Measurements from ENCODE around the gene MUC2. TPM values are rescaled to one million over a fixed set of nuclear protein-coding genes. Genes with fewer than 3 reads are reported as not detected.

MUC2 gene
- total and polyA plus RNA-seq, 2 donors (not counting 1 experiment from before 2014, with no cell fraction given) = not detected

- no peaks in the 10 kb centered on the region for H3K9me3 ChIP-seq (ENCODE audit: control extremely low read depth in 1 of 3, control insufficient read depth in 2 of 3, insufficient read depth in 1 of 3, low read length in 2 of 3)
- Mint-ChIP-seq H3K4me3 (no peak overlapping the region), H3K27me3 (peaks cover 3% of the 10 kb centered on the region), H3K9me3 (ENCODE audit: insufficient read depth) (no peaks in the 10 kb centered on the region), H3K4me1 (no peaks in the 10 kb centered on the region), H3K27ac (no peak overlapping the region)
- H3K4me2 ChIP-seq (replicated peaks; ENCODE audit: low read depth, low read length, poor library complexity, severe bottlenecking) = no peak overlapping the region
- TF ChIP-seq CTCF (IDR thresholded peaks at IDR 0.05) (no peak), EZH2 (IDR thresholded peaks at IDR 0.05; ENCODE audit: borderline replicate concordance, insufficient read depth, low read depth, low read length, poor library complexity, severe bottlenecking) (no peak)
- WGBS (ENCODE audit: insufficient coverage) = 80% methylated on average over 7 of the region's 9 CpGs
- H3K36me3 ChIP-seq (replicated peaks in 1 of 2; ENCODE audit: control extremely low read depth in 1 of 2, control insufficient read depth in 1 of 2, extremely low read depth in 1 of 2, insufficient read depth in 2 of 2, low read length in 1 of 2) = no peaks in the 10 kb centered on the region
- intact Hi-C loops (cut with micrococcal nuclease) = no loop called here
- H4K20me1 ChIP-seq (ENCODE audit: control insufficient read depth, insufficient read depth, low read length, poor library complexity, severe bottlenecking) = no peaks in the 10 kb centered on the region
- DNase-seq (no peak), ATAC-seq (ENCODE audit: low read depth) (no peak)
- H3K27me3 ChIP-seq (replicated peaks in 1 of 4; ENCODE audit: control extremely low read depth in 1 of 4, control insufficient read depth in 3 of 4, insufficient read depth in 4 of 4, low read length in 3 of 4) = no peaks in the 10 kb centered on the region
- ChIA-PET POLR2A (no interaction called here), CTCF (no interaction called here)
- no peak overlapping the region for H2AFZ ChIP-seq (ENCODE audit: insufficient read depth, low read depth, low read length, poor library complexity, severe bottlenecking)
- H3K27ac ChIP-seq (ENCODE audit: low read length in 2 of 2) = no peak overlapping the region
- no peaks in the 10 kb centered on the region for H3K79me2 ChIP-seq (ENCODE audit: control insufficient read depth, insufficient read depth, low read length)
- no peak overlapping the region for H3K9ac ChIP-seq (ENCODE audit: low read length)
- no peak overlapping the region for H3K4me3 ChIP-seq (ENCODE audit: control extremely low read depth in 1 of 5, extremely low read depth in 1 of 5, insufficient read depth in 1 of 5, low read depth in 2 of 5, low read length in 4 of 5)
- no peaks in the 10 kb centered on the region for H3K4me1 ChIP-seq (ENCODE audit: control insufficient read depth in 2 of 2, insufficient read depth in 2 of 2, low read length in 2 of 2)
Observed at GRCh38 chr11:1041471-1041870, 33.2 kb upstream of the MUC2 start.

- 88% methylated on average over 15 of the region's 18 CpGs for WGBS (ENCODE audit: insufficient coverage)
- Histone ChIP-seq H3K36me3 (replicated peaks in 1 of 2; ENCODE audit: control extremely low read depth in 1 of 2, control insufficient read depth in 1 of 2, extremely low read depth in 1 of 2, insufficient read depth in 2 of 2, low read length in 1 of 2) (no peaks in the 10 kb centered on the region), H3K79me2 (ENCODE audit: control insufficient read depth, insufficient read depth, low read length) (no peaks in the 10 kb centered on the region), H3K27ac (ENCODE audit: low read length in 2 of 2) (no peak overlapping the region), H3K9ac (ENCODE audit: low read length) (no peak overlapping the region), H3K4me1 (ENCODE audit: control insufficient read depth in 2 of 2, insufficient read depth in 2 of 2, low read length in 2 of 2) (no peaks in the 10 kb centered on the region), H3K9me3 (ENCODE audit: control extremely low read depth in 1 of 3, control insufficient read depth in 2 of 3, insufficient read depth in 1 of 3, low read length in 2 of 3) (no peaks in the 10 kb centered on the region), H3K4me2 (replicated peaks; ENCODE audit: low read depth, low read length, poor library complexity, severe bottlenecking) (no peak overlapping the region), H3K4me3 (ENCODE audit: control extremely low read depth in 1 of 5, extremely low read depth in 1 of 5, insufficient read depth in 1 of 5, low read depth in 2 of 5, low read length in 4 of 5) (no peak overlapping the region), H4K20me1 (ENCODE audit: control insufficient read depth, insufficient read depth, low read length, poor library complexity, severe bottlenecking) (no peaks in the 10 kb centered on the region), H2AFZ (ENCODE audit: insufficient read depth, low read depth, low read length, poor library complexity, severe bottlenecking) (no peak overlapping the region), H3K27me3 (replicated peaks in 1 of 4; ENCODE audit: control extremely low read depth in 1 of 4, control insufficient read depth in 3 of 4, insufficient read depth in 4 of 4, low read length in 3 of 4) (no peaks in the 10 kb centered on the region)
- CTCF ChIA-PET = no interaction called here
- no peak overlapping the region for H3K27ac Mint-ChIP-seq
- peaks cover 4% of the 10 kb centered on the region for H3K27me3 Mint-ChIP-seq
- intact Hi-C loops (cut with micrococcal nuclease) = no loop called here
- DNase-seq (no peak), ATAC-seq (ENCODE audit: low read depth) (no peak)
- TF ChIP-seq CTCF (IDR thresholded peaks at IDR 0.05) = no peak
- no peak for TF ChIP-seq EZH2 (IDR thresholded peaks at IDR 0.05; ENCODE audit: borderline replicate concordance, insufficient read depth, low read depth, low read length, poor library complexity, severe bottlenecking)
- H3K9me3 Mint-ChIP-seq (ENCODE audit: insufficient read depth) = no peaks in the 10 kb centered on the region
- POLR2A ChIA-PET = no interaction called here
- no peak overlapping the region for H3K4me3 Mint-ChIP-seq
- no peaks in the 10 kb centered on the region for H3K4me1 Mint-ChIP-seq
Observed at GRCh38 chr11:1041936-1042608, 32.6 kb upstream of the MUC2 start.
